HG03039 (cell line): ENCODE measurements around the gene KIAA1614.

Source experiments
- ATAC-seq: cut with Tn5 transposase; IDR thresholded peaks from one replicate; pipeline ENCODE4 v1.9.1; 2021; ENCODE audit warnings: mild to moderate bottlenecking, moderate library complexity; ENCODE audit not compliant: unreplicated experiment

Gene KIAA1614

GRCh38 chr1:180912801-180913565 lies at the start of gene KIAA1614:
TSS of gene KIAA1614 (plus strand) at chr1:180912897. CDS start at chr1:180913244, 347 bp downstream.
- ATAC-seq, result no peak

- no peak for ATAC-seq
These were observed 49.4 kb upstream of the KIAA1614 start for GRCh38 chr1:180863158-180863775.

GRCh38 chr1:180881806-180882509 lies 30.7 kb upstream of the KIAA1614 start:
- no peak for ATAC-seq

- ATAC-seq, result no peak
These were observed 28.0 kb upstream of the KIAA1614 start for GRCh38 chr1:180884588-180885300.

GRCh38 chr1:180886338-180886737 lies 26.4 kb upstream of the KIAA1614 start:
- ATAC-seq, result no peak

- ATAC-seq, result no peak
These were observed 24.9 kb upstream of the KIAA1614 start for GRCh38 chr1:180887841-180888240.

- ATAC-seq, result no peak
These were observed 23.8 kb upstream of the KIAA1614 start for GRCh38 chr1:180888870-180889269.

GRCh38 chr1:180889325-180889724 lies 23.4 kb upstream of the KIAA1614 start:
- no peak for ATAC-seq

GRCh38 chr1:180892272-180892671 lies 20.4 kb upstream of the KIAA1614 start:
- ATAC-seq, result no peak

- ATAC-seq, result no peak
These were observed 20.0 kb upstream of the KIAA1614 start for GRCh38 chr1:180892675-180893074.

GRCh38 chr1:180893614-180894013 lies 19.1 kb upstream of the KIAA1614 start:
- ATAC-seq, result no peak

GRCh38 chr1:180896161-180896560 lies 16.5 kb upstream of the KIAA1614 start:
- no peak for ATAC-seq

- ATAC-seq, result no peak
These were observed 14.1 kb upstream of the KIAA1614 start for GRCh38 chr1:180898441-180899219.

GRCh38 chr1:180899262-180899661 lies 13.4 kb upstream of the KIAA1614 start:
- ATAC-seq, result no peak

- ATAC-seq, result no peak
These were observed 11.4 kb upstream of the KIAA1614 start for GRCh38 chr1:180901076-180901990.

GRCh38 chr1:180902541-180902940 lies 10.2 kb upstream of the KIAA1614 start:
- ATAC-seq, result no peak

GRCh38 chr1:180905927-180906326 lies 6.8 kb upstream of the KIAA1614 start:
- ATAC-seq, result no peak

GRCh38 chr1:180906511-180906910 lies 6.2 kb upstream of the KIAA1614 start:
- no peak for ATAC-seq

GRCh38 chr1:180907313-180908055 lies 5.2 kb upstream of the KIAA1614 start:
- no peak for ATAC-seq
